ENCODE measurements around the gene EFHC2.

GRCh38 chrX:44106864-44107263, 236.6 kb downstream of the EFHC2 start:
- TF ChIP-seq POLR2AphosphoS5 (IDR thresholded peaks at IDR 0.05; ENCODE audit: low read depth, low read length) (no peak), CTCF (IDR thresholded peaks at IDR 0.05; ENCODE audit: control extremely low read depth in 1 of 3, insufficient read depth in 1 of 3, low read depth in 1 of 3, low read length in 3 of 3) (no peak), ZNF274 (IDR thresholded peaks at IDR 0.05; ENCODE audit: borderline replicate concordance, extremely low read depth, low read length) (no peak), POLR2A (IDR thresholded peaks at IDR 0.05; ENCODE audit: control extremely low read depth in 1 of 2, low read depth in 2 of 2, low read length in 2 of 2) (no peak), SIX5 (IDR thresholded peaks at IDR 0.05; ENCODE audit: low read depth, low read length) (no peak), RXRA (IDR thresholded peaks at IDR 0.05; ENCODE audit: insufficient read depth, low read depth, low read length) (no peak), HDAC6 (IDR thresholded peaks at IDR 0.05; ENCODE audit: low read depth, low read length) (no peak), EZH2 (IDR thresholded peaks at IDR 0.05; ENCODE audit: low read depth, low read length, severe bottlenecking) (no peak), TAF1 (IDR thresholded peaks at IDR 0.05; ENCODE audit: low read depth, low read length) (no peak), SP1 (IDR thresholded peaks at IDR 0.05; ENCODE audit: low read depth, low read length) (no peak)
- TF ChIP-seq, protein P1, sequence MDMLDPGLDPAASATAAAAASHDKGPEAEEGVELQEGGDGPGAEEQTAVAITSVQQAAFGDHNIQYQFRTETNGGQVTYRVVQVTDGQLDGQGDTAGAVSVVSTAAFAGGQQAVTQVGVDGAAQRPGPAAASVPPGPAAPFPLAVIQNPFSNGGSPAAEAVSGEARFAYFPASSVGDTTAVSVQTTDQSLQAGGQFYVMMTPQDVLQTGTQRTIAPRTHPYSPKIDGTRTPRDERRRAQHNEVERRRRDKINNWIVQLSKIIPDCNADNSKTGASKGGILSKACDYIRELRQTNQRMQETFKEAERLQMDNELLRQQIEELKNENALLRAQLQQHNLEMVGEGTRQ (IDR thresholded peaks at IDR 0.05; ENCODE audit: low read length), result no peak
